Neural cell (in vitro differentiated cells): Measurements from ENCODE around the gene BCKDHB.

ENCODE experiments used
- CTCF ChIP-seq: fragments of 450-650 bp; IDR thresholded peaks from 2 replicates; pipeline ENCODE4 v1.5.1; 2014; ENCODE audit warnings: antibody characterized with exemption, mild to moderate bottlenecking, moderate library complexity; ENCODE audit not compliant: poor library complexity, severe bottlenecking
- MXI1 ChIP-seq: fragments of 450-650 bp; conservative IDR thresholded peaks from 2 replicates; pipeline ENCODE4 v1.6.1; 2014; ENCODE audit warnings: antibody characterized with exemption, mild to moderate bottlenecking; ENCODE audit not compliant: poor library complexity, severe bottlenecking
- RAD21 ChIP-seq: fragments of 450-650 bp; conservative IDR thresholded peaks from 2 replicates; pipeline ENCODE4 v1.6.1; 2014; ENCODE audit warnings: antibody characterized with exemption, mild to moderate bottlenecking, moderate library complexity
- SMC3 ChIP-seq: fragments of 450-650 bp; conservative IDR thresholded peaks from 2 replicates; pipeline ENCODE4 v1.6.1; 2014; ENCODE audit warnings: antibody characterized with exemption, mild to moderate bottlenecking, moderate library complexity; ENCODE audit not compliant: poor library complexity

GRCh38 chr6:80233262-80233661 lies 126.8 kb downstream of the BCKDHB start:
- no peak for TF ChIP-seq MXI1
- TF ChIP-seq CTCF = no peak
- no peak for TF ChIP-seq SMC3
- no peak for TF ChIP-seq RAD21
